Fibroblast of lung (primary cell): ENCODE data around the gene MUC2. TPM values are rescaled to one million over a fixed set of nuclear protein-coding genes. Genes with fewer than 3 reads are reported as not detected.

Experiments used
- DNase-seq, 2 donors: peaks; one replicate each; pipeline versions ENCODE4 v3.0.0 to v3.0.0-alpha.2; 2010; ENCODE audit warnings: low read depth in 2 of 2
- H2AFZ ChIP-seq: 2 replicates; pipeline ENCODE4 v1.5.1; 2012; ENCODE audit warnings: low read length, control low read depth, inconsistent platforms
- H3K27ac ChIP-seq: 2 replicates; pipeline ENCODE4 v1.5.1; 2011; ENCODE audit warnings: low read length, control low read depth; ENCODE audit not compliant: insufficient read depth
- H3K27me3 ChIP-seq: 2 replicates; pipeline ENCODE4 v1.5.1; 2011; ENCODE audit warnings: mild to moderate bottlenecking, low read length; ENCODE audit not compliant: control insufficient read depth, insufficient read depth
- H3K36me3 ChIP-seq: 2 replicates; pipeline ENCODE4 v1.5.1; 2011; ENCODE audit warnings: low read length; ENCODE audit not compliant: control insufficient read depth, insufficient read depth
- H3K4me1 ChIP-seq: 2 replicates; pipeline ENCODE4 v1.5.1; 2011; ENCODE audit warnings: low read length; ENCODE audit not compliant: control insufficient read depth, insufficient read depth; ENCODE audit errors: extremely low read depth
- H3K4me2 ChIP-seq: 2 replicates; pipeline ENCODE4 v1.5.1; 2011; ENCODE audit warnings: low read length, control low read depth; ENCODE audit not compliant: insufficient read depth; ENCODE audit errors: extremely low read depth
- H3K4me3 ChIP-seq, 4 experiments: fragments of 200-600 bp in 1 of 4; sonication (generic) in 1 of 4; replicated peaks in 1 of 4; 2 replicates each; pipeline ENCODE4 v1.5.1; 2011 to 2016; ENCODE audit warnings: low read length in 4 of 4, low read depth in 3 of 4, mild to moderate bottlenecking in 3 of 4, control low read depth in 2 of 4, inconsistent platforms in 1 of 4, mixed read lengths in 1 of 4; ENCODE audit not compliant: insufficient read depth in 1 of 4; ENCODE audit errors: control extremely low read depth in 1 of 4
- H3K79me2 ChIP-seq: 2 replicates; pipeline ENCODE4 v1.5.1; 2012; ENCODE audit warnings: mild to moderate bottlenecking, low read length, inconsistent platforms; ENCODE audit not compliant: control insufficient read depth, insufficient read depth
- H3K9ac ChIP-seq: 2 replicates; pipeline ENCODE4 v1.5.1; 2011; ENCODE audit warnings: mild to moderate bottlenecking, low read length, control low read depth; ENCODE audit not compliant: insufficient read depth
- H3K9me3 ChIP-seq: 2 replicates; pipeline ENCODE4 v1.5.1; 2012; ENCODE audit warnings: low read depth, low read length; ENCODE audit not compliant: control insufficient read depth, insufficient read depth
- H4K20me1 ChIP-seq: 2 replicates; pipeline ENCODE4 v1.5.1; 2011; ENCODE audit warnings: low read length; ENCODE audit not compliant: control insufficient read depth, insufficient read depth; ENCODE audit errors: extremely low read depth
- EZH2 ChIP-seq: IDR thresholded peaks from 2 replicates; pipeline ENCODE4 v1.5.1; 2012; ENCODE audit warnings: low read length, control low read depth, mild to moderate bottlenecking; ENCODE audit errors: missing control alignments
- polyA plus RNA-seq, 2 donors: library from polyadenylated mRNA; depleted of rRNA in 1 of 2; stranded (reverse) in 1 of 2; unstranded in 1 of 2; fragments of >200 nt; gene quantifications; 2 replicates each; pipeline ENCODE4 v1.2.1, GENCODE V29; 2011 to 2012; ENCODE audit warnings: missing spikeins in 1 of 2
- total RNA-seq: library from RNA; depleted of rRNA; stranded (reverse); fragments of >200 nt; gene quantifications from 2 replicates; pipeline ENCODE4 v1.2.1, GENCODE V29; 2014
- TF ChIP-seq, protein P1 (sequence below), 2 donors: IDR thresholded peaks in 1 of 2; conservative IDR thresholded peaks in 1 of 2; 1 replicate in 1 of 2; 2 replicates in 1 of 2; pipeline ENCODE4 v1.5.1; 2011 to 2012; ENCODE audit warnings: low read length in 2 of 2, control low read depth in 1 of 2, inconsistent platforms in 1 of 2, low read depth in 1 of 2, mild to moderate bottlenecking in 1 of 2

The MUC2 gene
- total and polyA plus RNA-seq, 2 donors (not counting 1 experiment from before 2014, with no cell fraction given): not detected

DNA sequence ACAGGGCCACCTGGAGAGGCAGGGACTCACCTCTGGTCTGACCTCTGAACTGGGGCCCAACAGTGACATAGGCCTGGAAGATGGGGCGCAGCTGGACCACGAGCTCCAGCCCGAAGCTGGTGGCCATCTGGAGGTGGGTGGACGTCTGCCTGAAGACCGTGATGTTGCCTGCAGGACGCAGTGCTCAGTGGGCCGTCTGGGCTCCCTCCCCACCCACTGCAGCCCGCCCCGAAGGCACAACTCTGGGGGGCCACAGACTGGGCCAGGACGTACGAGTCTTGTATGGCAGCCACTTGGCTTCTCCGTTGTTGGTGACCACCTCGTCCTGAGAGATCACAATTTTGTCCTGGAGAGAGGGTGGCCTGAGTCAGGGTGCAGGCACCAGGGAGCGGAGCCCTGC, 46.1 kb upstream of the MUC2 start:
- H3K4me1 ChIP-seq: no peaks in the 10 kb centered on the region
- no peak overlapping the region for H2AFZ ChIP-seq
- no peak for DNase-seq
- H3K4me3 ChIP-seq: no peak overlapping the region
- TF ChIP-seq EZH2: no peak
- TF ChIP-seq, protein P1, sequence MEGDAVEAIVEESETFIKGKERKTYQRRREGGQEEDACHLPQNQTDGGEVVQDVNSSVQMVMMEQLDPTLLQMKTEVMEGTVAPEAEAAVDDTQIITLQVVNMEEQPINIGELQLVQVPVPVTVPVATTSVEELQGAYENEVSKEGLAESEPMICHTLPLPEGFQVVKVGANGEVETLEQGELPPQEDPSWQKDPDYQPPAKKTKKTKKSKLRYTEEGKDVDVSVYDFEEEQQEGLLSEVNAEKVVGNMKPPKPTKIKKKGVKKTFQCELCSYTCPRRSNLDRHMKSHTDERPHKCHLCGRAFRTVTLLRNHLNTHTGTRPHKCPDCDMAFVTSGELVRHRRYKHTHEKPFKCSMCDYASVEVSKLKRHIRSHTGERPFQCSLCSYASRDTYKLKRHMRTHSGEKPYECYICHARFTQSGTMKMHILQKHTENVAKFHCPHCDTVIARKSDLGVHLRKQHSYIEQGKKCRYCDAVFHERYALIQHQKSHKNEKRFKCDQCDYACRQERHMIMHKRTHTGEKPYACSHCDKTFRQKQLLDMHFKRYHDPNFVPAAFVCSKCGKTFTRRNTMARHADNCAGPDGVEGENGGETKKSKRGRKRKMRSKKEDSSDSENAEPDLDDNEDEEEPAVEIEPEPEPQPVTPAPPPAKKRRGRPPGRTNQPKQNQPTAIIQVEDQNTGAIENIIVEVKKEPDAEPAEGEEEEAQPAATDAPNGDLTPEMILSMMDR (conservative IDR thresholded peaks at IDR 0.05 in 1 of 2, IDR thresholded peaks at IDR 0.05 in 1 of 2; ENCODE audit: low read depth in 1 of 2, low read length in 2 of 2): no peak
- H3K36me3 ChIP-seq: no peaks in the 10 kb centered on the region
- H3K27me3 ChIP-seq: no peaks in the 10 kb centered on the region
- no peaks in the 10 kb centered on the region for H3K9me3 ChIP-seq
- no peaks in the 10 kb centered on the region for H3K79me2 ChIP-seq
- no peak overlapping the region for H3K27ac ChIP-seq
- H4K20me1 ChIP-seq: no peaks in the 10 kb centered on the region
- no peak overlapping the region for H3K4me2 ChIP-seq
- H3K9ac ChIP-seq: no peak overlapping the region

DNA sequence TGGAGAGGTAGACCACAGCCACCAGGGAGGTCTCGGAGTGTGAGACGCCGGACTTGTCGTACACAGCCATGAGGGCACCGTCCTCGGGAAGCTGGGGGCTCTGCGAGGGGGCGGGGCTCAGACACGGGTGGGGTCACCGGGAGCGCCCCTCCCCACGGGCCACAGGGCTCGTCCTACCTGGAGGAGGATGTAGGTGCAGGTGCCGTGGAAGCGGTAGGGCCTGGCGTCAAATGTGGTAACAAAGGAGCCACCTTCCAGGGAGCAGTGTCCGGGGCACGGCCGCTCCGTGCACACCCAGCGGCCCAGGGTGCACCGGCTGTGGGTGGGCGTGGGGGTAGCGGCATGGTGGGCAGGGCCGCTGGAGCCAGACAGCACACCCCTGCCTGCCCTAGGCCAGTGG, 45.6 kb upstream of the MUC2 start:
- H3K4me3 ChIP-seq: no peak overlapping the region
- H3K4me2 ChIP-seq: no peak overlapping the region
- H3K79me2 ChIP-seq: no peaks in the 10 kb centered on the region
- no peaks in the 10 kb centered on the region for H3K9me3 ChIP-seq
- no peak overlapping the region for H2AFZ ChIP-seq
- H4K20me1 ChIP-seq: no peaks in the 10 kb centered on the region
- no peak overlapping the region for H3K9ac ChIP-seq
- TF ChIP-seq, protein P1 (conservative IDR thresholded peaks at IDR 0.05 in 1 of 2, IDR thresholded peaks at IDR 0.05 in 1 of 2; ENCODE audit: low read depth in 1 of 2, low read length in 2 of 2): no peak
- TF ChIP-seq EZH2: no peak
- no peaks in the 10 kb centered on the region for H3K27me3 ChIP-seq
- no peak for DNase-seq
- H3K36me3 ChIP-seq: no peaks in the 10 kb centered on the region
- H3K27ac ChIP-seq: no peak overlapping the region
- H3K4me1 ChIP-seq: no peaks in the 10 kb centered on the region

GRCh38 chr11:1029654-1030053, 45.0 kb upstream of the MUC2 start:
- no peak for TF ChIP-seq EZH2
- TF ChIP-seq, protein P1 (conservative IDR thresholded peaks at IDR 0.05 in 1 of 2, IDR thresholded peaks at IDR 0.05 in 1 of 2; ENCODE audit: low read depth in 1 of 2, low read length in 2 of 2): no peak
- no peak for DNase-seq
- Histone ChIP-seq H3K9ac (no peak overlapping the region), H3K36me3 (no peaks in the 10 kb centered on the region), H3K9me3 (no peaks in the 10 kb centered on the region), H2AFZ (no peak overlapping the region), H3K4me1 (no peaks in the 10 kb centered on the region), H3K4me2 (no peak overlapping the region), H3K4me3 (no peak overlapping the region), H3K27ac (no peak overlapping the region), H3K79me2 (no peaks in the 10 kb centered on the region), H3K27me3 (no peaks in the 10 kb centered on the region), H4K20me1 (no peaks in the 10 kb centered on the region)
